KBM-7 (cell line): Measurements from ENCODE around the gene HRAS.

ENCODE experiments used
- DNase-seq: peaks from one replicate; pipeline ENCODE4 v3.0.0-alpha.2; 2015
- in situ Hi-C: fragments of 300-500 bp; cut with MboI; formaldehyde crosslinking; loops from 2 replicates; pipeline ENCODE4 v1.14.3; 2020; ENCODE audit warnings: low sequenced_read_pairs, low pct_unique_long_range_greater_than_20kb, mixed read lengths

Gene HRAS

DNA sequence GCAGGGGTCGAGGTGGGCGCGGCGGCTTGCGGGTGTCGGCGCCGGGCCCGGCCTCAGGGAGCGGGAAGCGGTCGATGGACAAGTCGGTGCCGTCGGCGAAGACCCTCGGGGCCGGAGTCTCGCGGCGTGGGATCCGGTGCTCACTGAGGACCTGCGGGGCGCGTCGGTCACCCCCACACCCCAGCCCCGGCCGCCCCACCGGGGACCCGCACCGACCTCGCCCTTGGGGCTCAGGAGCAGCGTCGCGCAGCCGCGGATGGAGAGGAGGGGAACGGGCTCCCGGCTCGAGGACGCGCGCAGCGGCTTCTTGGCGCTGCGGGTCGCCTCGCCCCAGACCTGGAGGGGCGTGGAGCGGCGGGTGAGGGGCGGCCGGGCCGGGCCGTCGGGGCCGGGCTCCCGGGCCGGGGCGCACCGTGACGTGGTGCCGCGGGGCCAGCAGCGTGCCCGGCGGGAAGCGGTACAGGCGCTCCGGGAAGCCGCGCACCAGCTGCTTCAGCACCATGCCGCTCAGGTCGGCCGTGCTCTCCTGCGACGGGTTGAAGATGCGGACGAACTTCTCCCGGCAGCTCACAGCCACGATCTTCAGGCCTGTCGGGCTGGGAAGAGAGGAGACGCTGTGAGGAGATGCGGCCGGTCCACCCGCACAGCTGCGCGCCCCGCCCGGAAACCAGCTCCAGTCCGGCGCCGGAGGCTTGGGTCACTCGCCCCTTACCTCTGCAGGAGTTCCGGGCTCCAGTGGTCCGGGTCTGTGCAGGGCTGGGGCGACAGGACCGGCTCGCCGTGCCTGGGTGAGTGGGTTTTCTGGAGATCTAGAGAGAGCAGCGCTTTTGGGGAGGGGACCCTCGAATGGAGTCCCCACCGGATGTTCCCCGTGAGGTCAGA is 20.6 kb upstream of the HRAS start:
- DNase-seq = no peak
- in situ Hi-C loops = no loop called here

DNA sequence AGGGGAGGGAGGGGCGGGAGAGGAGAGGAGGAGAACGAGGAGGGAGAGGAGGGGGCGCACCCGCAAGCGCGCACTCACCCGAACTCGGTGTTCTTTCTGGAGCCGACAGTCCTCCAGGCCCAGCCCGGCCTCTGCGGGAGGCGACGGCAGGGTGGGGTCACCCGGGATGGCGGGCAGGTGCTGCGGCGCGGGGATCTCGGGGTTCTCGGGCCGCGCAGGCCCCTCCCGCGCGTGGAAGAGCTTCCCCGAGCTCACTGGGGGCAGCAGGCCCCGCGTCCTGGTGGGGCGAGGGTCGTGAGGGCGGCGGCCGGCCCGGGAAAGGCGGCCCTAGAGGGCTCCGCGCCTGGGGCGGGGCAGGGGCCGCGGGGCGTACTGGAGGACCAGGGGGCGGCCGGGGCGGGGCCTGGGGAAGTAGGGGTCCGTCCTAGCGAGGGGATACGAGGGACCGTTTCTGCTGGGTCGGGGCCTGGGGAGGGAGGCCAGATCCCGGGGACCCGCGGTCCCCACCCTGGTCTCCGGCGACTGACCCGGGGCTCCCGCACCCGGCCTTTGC is 19.9 kb upstream of the HRAS start:
- in situ Hi-C loops = no loop called here
- no peak for DNase-seq

DNA sequence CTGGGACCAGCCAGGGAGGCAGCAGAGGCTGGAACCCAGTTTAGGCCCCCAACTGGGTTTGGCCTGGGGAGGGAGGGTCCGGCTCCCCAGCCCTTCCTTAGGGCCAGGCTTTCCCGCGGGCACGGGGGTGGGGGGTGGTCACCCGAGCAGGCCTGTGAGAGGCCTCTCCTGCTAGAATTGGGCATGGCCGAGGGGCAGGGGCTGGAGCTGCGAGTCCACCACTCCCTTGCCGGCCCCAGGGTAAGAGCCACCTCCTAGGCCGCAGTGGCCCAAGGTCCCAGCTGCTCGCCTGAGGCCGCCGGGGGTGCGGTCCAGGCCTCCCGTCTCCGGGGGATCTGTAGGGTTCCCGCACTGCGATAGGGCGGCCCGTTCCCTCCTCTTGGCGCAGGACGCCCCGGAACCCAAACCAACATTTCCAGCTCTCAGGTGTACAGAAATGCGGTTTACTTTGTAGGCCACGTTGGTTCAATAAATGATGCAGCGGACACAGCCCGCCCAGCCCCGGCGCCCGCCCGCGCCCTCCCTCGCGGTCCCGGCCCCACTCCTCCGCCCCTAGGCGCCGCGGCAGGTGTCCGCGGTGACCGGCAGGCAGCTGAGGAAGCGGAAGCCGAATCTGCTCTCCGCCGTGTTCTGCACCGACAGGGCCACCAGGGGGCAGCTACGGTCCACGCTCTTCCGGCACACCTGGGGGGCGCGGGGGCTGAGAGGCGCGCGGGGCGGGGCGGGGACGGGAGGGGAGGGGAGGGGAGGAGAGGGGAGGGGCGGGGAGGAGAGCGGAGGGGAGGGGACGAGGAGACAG is 19.3 kb upstream of the HRAS start:
- in situ Hi-C loops = no loop called here
- DNase-seq = peak; percentile 86

DNA sequence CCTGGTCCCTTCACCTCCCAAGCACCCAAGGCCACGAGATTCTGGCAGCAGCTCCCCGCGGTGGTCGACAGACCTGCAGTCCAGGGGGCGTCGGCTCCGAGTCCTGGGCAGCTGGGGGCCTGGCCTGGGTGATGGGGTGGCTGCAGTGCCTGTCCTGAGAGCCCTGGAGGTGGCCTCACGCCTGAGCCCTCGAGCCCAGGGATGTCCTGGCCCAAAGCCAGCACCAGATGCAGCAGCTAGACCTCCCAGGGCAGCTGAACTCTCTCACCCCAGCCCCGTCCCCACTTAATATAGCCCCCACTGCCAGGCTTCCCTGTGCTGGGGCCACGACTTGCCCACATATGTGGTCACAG is 18.6 kb upstream of the HRAS start:
- DNase-seq = no peak
- in situ Hi-C loops = no loop called here

DNA sequence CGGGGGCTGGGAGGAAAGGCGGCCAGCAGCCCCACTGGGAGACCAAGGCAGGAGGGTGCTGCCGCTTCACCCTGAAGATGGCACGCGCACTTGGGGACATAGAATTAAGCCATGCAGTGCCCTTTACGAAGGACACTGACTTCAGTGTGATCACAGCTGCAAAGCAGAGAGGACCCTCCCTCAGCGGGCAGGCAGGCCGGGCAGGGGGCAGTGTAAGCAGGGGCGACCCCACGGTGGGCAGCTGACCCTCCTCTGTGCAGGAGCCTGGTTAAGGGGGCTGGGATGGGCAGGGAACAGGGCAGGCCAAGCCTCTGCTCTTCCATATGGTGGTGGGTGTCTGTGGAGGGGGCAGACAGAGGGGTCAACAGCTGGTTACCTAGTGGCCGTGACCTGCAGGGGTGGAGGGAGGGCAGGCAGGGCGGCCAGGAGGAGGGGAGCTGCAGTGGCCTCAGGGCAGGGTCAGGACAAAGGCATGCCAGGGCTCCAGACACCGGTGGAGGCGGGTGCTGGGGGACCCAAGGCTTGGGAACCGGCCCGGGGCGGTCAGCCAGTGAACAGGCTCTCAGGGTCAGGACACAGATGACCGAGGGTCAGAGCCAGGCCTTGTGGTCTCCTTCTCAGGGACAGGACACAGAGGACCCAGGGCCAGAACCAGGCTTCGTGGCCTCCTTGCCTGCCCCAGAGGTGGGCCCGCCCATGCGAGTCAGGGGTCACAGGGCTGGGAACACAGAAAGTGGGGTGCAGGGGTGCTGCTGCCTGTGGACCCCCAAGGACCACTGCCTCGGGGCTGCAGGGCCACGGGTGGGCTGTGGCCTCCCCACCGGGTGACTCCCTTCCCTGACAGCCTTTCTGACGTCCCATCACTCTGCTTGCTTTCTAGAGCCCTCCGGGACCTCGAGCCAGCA is 18.0 kb upstream of the HRAS start:
- in situ Hi-C loops = no loop called here
- DNase-seq = no peak

DNA sequence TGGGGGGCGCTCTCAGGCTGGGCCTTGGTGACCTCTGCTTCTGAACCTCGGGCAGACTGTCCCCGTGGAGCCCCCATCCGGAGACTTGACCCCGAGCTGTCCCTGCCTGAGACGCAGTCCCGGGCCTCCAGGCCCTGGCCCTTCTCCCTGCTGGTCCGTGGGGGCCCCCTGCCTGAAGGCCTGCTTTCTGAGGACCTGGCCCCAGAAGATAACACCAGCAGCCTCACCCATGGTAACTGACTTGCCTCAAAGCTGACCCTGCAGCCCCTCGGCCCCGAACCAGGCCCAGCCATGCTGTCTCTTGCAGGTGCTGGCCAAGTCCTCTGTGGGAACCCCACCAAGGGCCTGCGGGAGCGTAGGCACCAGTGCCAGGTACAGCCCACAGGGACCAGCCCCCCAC is 16.2 kb upstream of the HRAS start:
- DNase-seq = no peak
- in situ Hi-C loops = no loop called here

DNA sequence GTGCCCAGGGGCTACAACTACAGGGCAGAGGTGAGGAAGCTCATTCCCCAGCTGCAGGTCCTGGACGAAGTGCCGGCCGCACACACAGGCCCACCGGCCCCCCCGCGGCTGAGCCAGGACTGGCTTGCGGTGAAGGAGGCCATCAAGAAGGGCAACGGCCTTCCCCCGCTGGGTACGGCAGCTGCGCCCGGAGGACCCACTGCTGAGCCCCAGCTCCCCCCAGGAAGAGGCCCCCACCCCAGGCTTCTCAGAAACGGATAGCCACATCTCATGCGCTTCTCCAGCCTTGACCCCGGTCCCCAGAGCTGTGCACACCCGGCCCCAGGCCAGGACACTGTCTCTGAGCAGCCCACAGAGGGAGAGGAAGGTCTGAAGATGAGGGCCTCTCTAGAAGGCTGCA is 15.8 kb upstream of the HRAS start:
- DNase-seq = no peak
- in situ Hi-C loops = no loop called here

DNA sequence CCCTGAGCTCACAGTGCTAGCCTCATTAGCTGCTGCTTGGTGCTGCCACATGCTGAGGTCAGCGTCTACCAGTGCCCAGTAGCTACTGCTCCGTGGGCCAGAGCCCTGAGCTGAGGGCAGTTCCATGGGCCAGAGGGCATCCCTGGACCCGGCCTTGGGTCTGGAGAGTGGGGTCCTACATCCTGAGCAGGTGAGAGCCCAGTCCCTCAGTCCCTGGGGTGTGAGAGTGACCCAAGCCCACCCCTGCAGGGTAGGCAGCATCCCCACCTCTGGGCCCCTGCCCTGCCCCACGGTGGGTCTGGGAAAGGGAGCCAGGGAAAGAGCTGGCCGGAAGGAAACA is 15.3 kb upstream of the HRAS start:
- in situ Hi-C loops = no loop called here
- DNase-seq = no peak

DNA sequence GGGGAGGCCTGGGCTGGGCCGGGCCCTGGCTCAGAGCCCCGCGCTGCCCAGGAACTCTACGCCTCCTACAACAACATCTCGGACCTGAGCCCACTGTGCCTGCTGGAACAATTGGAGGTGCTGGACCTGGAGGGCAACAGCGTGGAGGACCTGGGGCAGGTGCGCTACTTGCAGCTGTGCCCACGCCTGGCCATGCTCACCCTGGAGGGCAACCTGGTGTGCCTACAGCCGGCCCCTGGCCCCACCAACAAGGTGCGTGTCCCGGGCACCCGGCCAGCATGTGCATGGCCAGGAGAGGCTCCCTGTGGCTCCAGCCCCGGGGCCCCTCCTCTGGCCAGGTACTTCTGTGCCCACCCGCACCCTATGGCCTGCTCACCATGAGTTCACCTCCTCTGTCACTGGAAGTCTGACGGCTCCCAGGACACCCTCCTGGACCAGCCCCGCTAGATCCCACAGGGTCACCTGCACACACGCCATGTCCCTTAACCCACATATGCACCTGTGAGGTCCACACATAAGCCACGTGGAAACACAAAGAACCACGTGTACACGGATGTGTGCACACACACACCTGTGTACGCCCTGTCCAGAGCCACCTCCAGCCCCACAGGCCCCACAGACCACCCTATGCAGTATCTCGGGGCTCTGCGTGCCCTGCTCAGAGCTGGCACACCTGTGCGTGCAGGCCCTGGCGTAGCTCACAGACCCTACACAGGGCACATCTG is 14.8 kb upstream of the HRAS start:
- no peak for DNase-seq
- in situ Hi-C loops = no loop called here

DNA sequence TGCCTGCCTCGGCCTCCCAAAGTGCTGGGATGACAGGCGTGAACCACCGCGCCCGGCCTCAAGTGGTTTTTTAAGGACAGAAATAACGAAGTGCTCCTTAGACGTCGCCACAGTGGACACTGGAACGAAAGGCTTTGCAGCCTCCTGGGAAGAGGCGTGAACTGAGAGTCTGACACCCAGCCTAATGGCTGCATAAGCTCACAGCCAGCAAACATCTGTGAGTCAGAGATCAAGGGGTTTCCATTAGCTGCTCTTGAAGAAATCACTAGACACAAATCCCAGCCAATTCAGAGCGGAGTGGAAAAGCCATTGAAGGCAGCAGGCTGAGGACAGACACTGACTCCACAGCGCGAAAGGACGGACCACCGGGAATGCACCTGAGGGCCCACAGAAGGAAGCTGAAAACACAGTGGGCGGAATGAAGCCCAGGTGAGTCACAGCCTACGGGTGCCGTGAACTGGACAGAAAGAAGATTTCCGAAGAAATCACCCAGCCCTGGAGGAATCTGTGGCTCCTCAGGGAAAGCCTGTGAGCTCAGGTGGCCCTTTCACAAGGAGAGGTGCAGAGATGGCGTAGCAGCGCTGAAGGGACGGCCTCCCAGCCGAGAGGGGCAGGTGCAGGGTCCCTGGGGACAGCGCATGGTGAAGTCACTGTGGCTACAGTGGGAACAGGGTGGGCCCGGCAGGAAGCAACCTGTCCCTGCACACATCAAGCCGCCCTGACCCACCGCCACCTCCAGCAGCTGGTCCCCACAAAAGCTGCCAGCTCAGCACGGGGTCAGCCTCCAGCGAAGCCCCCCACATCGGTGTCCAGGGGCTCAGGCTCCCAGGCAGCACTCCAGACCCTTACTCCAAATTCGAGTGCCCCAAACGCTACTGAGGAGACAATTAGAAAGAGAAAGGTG is 13.6 kb upstream of the HRAS start:
- DNase-seq = no peak
- in situ Hi-C loops = no loop called here

DNA sequence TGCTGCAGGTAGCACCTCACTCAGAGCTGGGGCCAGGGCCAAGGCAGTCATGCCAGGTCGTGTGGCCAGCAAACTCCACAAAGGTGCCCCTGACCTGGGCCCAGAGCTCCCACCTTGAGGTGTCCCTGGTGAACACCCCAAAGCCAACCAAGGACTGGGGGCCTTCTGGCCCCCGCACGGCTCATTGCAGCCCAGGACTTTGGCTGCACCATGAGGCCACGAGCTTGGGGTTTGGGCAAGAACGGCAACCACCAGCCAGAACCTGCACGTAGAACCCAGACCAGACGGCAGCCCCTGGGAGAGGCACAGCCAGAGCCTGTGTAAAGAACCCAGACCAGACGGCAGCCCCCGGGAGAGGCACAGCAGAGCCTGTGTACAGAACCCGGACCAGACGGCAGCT is 9.8 kb upstream of the HRAS start:
- in situ Hi-C loops = no loop called here
- no peak for DNase-seq

DNA sequence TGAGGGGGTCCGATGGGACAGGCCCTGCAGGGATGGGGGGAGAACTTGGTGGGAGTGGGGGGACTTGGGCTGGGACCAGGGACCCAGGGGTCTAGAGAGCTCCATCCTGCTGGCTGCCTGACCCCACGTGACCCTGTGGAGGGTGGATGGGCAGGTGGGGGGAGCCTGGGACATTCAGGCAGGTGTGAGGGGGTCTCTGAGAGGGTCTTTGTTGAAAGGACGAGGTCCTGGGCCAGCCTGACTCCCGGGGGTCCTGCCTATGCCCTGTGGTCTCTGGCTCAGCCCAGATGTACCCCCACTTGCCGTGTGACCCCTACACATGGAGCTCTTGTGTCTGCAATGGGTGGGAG is 9.4 kb upstream of the HRAS start:
- DNase-seq = no peak
- in situ Hi-C loops = no loop called here

DNA sequence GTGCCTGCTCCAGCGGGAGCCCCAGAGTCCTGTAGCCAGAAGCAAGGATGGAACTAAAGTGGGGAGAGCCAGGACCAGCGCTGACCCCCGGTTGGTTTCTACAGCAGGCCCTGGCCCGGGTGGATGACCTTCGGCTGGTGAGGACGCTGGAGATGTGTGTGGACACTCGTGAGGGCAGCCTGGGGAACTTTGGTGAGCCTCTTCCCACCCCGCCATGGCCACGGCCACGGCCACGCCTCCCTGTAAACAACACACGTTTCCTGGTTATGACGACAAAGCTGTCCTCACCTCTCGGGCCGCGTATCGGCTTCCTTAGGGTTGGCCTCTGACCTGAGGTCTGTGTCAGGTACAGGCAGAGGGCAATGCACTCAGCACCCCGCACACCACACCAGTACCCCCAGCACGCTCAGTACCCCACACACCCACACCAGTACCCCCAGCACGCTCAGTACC is 6.1 kb upstream of the HRAS start:
- no peak for DNase-seq

DNA sequence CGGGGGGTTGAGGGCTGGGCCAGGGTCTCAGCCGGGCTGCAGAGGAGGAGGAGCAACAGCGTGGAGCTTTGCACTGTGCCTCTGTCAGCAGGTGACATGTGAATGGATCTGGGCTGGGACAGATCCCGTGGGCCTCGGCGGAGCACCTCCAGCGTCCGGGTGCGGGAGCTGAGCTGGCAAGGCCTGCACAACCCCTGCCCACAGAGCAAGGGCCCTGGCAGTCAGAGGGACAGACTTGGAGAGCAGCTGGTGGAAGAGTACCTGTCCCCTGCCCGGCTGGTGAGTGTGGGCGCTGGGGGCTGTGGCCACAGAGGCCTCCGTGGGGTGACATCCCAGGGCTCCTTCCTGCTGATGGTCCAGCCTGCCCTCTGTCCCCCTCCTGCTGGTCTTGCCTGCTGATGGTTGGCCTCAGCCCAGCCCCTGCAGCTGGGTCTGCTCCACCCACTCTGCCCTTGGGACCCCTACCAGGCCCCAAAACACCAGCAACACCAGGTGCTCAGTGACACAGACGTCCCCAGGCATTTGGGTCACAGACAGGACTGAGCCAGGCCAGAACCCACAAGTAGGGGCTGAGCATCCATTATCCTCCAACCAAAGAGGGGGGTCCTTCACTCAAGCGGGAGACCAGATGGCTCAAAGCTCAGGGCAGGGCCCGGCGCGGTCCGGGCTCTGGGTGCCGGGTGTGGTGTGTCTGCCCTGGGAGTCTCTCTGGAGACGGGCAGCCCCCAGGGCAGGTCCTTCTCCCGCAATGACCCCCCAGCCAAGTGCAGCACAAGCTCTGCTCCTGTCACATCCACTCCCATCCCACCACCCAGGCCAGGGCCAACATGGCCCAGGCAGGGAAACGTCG is 5.4 kb upstream of the HRAS start:
- DNase-seq = no peak
- in situ Hi-C loops = no loop called here

More for the DNA sequence above, 6.1 kb upstream of the HRAS start:
- in situ Hi-C loops = no loop called here

DNA sequence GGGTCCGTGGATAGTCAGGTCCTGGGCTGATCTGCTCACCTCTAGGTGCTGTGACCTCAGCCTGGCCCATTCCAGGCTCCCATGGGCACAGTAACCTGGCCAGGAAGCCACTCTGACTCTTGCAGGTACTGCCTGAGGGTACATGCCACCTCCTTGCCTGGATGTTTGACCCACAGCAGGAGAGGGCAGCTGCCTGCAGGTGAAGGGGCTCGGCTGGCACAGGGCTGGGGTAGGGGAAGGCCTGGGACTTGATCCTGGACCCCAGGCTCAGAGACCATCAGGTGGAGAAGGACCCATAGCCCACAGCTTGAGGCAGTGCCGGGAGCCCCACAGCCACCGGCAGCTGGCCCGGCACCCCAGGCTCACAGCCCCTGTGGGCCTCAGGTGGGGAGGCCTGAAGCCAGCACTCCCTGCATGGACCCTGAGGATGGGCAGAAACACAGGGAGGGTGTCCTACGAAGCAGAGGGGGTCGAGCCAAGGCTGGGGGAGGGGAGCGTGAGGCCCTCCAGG is 4.7 kb upstream of the HRAS start:
- no peak for DNase-seq
- in situ Hi-C loops = no loop called here

DNA sequence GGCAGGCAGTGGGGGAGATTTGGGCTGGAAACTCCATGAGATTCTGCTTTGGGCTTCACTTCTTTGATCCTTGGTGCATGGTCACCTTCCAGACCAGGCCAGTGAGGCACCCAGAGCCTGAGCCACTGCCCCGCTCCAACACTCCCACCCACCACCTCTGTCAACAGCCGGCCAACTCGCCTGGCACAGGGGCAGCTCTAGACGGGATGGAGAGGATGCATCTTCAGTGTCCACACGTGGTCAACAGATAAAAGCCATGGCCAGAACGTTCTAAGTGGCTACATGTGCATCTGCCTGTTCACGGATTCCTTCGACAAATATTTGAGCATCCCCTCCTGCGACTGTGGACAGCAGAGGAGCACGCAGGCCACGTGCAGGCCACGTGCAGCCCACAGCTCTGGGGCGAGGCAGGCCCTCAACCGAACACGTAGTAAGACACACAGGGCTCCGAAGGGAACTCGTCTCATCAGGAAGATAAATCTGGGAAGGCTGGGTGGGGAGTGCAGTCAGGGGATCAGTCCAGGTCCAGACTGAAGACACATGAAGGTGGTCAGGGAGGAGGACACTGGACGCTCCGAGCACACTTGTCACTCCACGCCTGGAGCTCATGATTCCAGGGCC is 3.2 kb upstream of the HRAS start:
- no peak for DNase-seq
- in situ Hi-C loops = no loop called here
